Astrocyte of the spinal cord (primary cell): ENCODE results near the gene CLCA1.

Experiments
- DNase-seq: peaks from one replicate; pipeline ENCODE4 v3.0.0; 2011; ENCODE audit warnings: low read depth, low spot score
- H3K4me3 ChIP-seq: 2 replicates; pipeline ENCODE4 v1.5.1; 2011; ENCODE audit warnings: low read depth, mild to moderate bottlenecking, low read length, moderate library complexity
- CTCF ChIP-seq: IDR thresholded peaks from 2 replicates; pipeline ENCODE4 v1.5.1; 2012; ENCODE audit warnings: low read depth, mild to moderate bottlenecking, low read length, inconsistent platforms
- in situ Hi-C: cut with HindIII; loops from 2 replicates; pipeline ENCODE4 v1.10.0; 2017; ENCODE audit warnings: low sequenced_read_pairs

CLCA1 gene

GRCh38 chr1:86546787-86547221 is 78.1 kb downstream of the CLCA1 start, which contains the start of gene CLCA4:
TSS of gene CLCA4 (plus strand) at chr1:86547078. CDS start at chr1:86547120, 42 bp downstream.
- TF ChIP-seq CTCF = no peak
- DNase-seq = no peak
- in situ Hi-C loops = no loop called here
- no peak within 1 kb of the TSS for H3K4me3 ChIP-seq

GRCh38 chr1:86548839-86549238 is 80.1 kb downstream of the CLCA1 start:
- no peak for TF ChIP-seq CTCF
- no peak for DNase-seq
- in situ Hi-C loops = no loop called here
- no peak overlapping the region for H3K4me3 ChIP-seq
